ENCODE measurements around the gene COQ9.

The COQ9 gene

DNA sequence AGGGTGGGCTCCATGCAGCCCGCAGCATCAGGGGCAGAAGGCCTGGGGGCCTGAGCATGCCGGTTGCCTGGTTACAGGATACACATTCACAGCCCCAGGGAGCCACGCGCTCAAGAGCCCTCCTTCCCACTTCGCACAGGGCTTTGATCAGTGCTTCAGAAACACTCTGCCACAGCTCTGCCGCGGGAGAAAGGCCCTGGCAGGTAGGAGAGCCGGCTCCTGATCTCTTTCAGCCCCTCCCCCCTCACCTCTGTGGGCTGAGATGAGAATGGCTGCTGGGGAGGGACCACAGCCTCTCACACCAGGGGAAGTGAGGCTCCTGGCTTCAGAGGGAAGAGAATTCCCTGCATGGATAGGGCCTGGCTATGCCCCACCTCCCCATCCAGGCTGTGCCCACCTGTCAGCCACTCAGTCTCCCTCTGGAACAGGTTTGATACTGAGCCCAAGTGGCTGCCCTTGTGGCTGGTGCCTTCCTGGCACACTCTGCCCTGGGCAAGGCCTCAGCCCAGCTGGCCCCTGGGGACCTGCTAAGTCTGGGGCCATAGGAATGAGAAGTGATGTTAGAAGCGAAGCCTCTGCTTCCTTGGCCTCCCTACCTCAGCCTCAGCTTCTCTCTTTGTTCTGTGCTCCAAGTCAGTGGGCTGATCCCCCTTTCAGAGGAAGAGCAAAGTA is 30.4 kb downstream of the COQ9 start:
- peak overlapping the region; percentile 69 to 77 for H3K27ac ChIP-seq
- H3K36me3 ChIP-seq: peaks cover 23 to 28% (median 26%) of the 10 kb centered on the region in 3 donors
- peaks cover 12 to 52% (median 45%) of the 10 kb centered on the region in 4 donors for H3K4me1 ChIP-seq
- H3K4me3 ChIP-seq: peak overlapping the region in 1 of 2 donors; percentile 57
- no peak for DNase-seq
- intact Hi-C loops (cut with DNase I; ENCODE audit: low total_unique reads): loop anchor here (5.0 kb wide), 1 partner anchor 50 kb away; no protein-coding TSS in a partner anchor
- no peaks in the 10 kb centered on the region for H3K9me3 ChIP-seq
- H3K27me3 ChIP-seq: no peaks in the 10 kb centered on the region
- TF ChIP-seq, protein P1, sequence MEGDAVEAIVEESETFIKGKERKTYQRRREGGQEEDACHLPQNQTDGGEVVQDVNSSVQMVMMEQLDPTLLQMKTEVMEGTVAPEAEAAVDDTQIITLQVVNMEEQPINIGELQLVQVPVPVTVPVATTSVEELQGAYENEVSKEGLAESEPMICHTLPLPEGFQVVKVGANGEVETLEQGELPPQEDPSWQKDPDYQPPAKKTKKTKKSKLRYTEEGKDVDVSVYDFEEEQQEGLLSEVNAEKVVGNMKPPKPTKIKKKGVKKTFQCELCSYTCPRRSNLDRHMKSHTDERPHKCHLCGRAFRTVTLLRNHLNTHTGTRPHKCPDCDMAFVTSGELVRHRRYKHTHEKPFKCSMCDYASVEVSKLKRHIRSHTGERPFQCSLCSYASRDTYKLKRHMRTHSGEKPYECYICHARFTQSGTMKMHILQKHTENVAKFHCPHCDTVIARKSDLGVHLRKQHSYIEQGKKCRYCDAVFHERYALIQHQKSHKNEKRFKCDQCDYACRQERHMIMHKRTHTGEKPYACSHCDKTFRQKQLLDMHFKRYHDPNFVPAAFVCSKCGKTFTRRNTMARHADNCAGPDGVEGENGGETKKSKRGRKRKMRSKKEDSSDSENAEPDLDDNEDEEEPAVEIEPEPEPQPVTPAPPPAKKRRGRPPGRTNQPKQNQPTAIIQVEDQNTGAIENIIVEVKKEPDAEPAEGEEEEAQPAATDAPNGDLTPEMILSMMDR (IDR thresholded peaks at IDR 0.05): no peak

DNA sequence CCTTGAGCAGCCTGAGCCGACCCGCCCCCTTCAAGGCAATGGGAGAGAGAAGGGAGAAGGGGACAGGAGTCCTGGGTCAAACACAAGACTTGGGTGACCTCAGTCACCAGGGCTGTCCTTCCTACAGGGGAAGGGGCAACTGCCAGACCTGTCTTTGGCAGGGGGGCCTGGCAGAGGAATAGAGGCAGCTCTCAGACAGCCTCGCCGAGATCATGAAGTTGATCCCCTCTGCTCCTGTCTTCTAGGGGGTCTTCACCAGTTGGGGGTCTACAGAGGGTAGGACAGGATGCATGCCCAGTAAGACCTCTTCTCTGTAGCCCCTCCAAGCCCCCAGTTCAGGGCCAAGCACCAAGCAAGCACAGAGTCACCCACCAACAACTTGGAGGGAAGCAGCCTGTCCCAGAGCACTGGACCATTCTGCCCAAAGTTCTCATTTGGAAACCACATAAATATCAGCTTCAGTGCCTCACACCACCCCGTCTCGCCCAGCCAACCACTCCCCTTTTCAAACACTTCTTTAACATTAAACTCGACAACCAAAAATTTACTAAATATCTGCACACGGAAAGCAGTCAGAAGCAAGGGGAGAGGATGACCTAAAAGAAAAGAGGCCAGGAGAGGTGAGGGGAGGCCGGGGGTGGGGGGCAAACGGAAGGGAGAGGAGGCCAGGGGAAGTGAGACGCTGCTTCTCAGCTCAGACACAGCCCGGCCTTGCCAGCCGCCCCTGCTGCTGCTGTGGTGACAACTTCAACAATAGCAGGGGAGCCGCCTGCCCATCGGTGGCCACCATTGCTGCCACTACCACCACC is 31.3 kb downstream of the COQ9 start:
- TF ChIP-seq, protein P1 (IDR thresholded peaks at IDR 0.05): no peak
- Histone ChIP-seq H3K4me1 (peaks cover 12 to 52% (median 45%) of the 10 kb centered on the region in 4 donors), H3K27me3 (no peaks in the 10 kb centered on the region), H3K27ac (peak overlapping the region; percentile 69 to 77), H3K36me3 (peaks cover 13 to 19% (median 17%) of the 10 kb centered on the region in 3 donors), H3K4me3 (peak overlapping the region; percentile 53 to 57), H3K9me3 (no peaks in the 10 kb centered on the region)
- intact Hi-C loops (cut with DNase I; ENCODE audit: low total_unique reads): loop anchor here (5.0 kb wide), 1 partner anchor 49 kb away; no protein-coding TSS in a partner anchor
- no peak for DNase-seq

DNA sequence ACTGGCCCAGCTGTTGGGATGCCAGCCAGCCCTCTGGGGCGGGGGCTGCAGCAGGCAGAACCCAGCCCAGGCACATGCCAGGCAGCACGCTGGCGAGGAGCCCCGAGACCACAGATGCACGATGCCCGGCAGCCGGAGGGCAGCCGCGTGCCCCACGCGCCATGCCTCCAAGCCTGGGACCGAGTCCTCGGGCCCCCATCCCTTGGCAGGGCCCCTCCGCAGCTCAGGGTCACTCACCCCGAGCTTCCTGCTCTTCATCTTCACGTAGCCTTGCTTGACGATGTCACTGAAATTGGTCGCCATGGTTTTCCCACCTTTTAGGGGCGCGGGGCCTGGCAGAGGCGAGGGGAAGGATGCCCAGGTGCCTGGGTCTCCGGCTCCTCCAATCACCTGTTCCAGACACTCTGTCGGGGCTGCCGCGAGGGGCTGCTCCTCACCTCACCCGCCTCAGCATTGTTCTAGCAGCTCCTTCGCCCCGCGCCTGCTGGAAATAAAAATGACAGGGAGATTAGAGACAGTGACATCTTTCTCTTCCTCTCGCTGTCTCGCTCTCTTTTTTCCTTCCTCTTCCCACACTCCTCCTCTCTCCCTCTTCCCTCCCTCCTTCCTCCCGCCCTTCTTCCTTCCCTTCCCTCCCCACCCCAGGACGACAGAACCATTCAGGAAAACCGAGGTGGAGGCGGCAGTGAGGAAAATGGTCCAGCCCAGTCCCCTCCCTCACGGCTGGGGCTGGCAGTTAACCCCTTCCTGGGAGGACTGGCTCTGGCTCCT is 32.1 kb downstream of the COQ9 start:
- Histone ChIP-seq H3K4me3 (peak overlapping the region; percentile 53 to 57), H3K27me3 (no peaks in the 10 kb centered on the region), H3K4me1 (peaks cover 12 to 58% (median 51%) of the 10 kb centered on the region in 4 donors), H3K27ac (peak overlapping the region; percentile 69 to 77), H3K36me3 (peaks cover 6 to 11% (median 10%) of the 10 kb centered on the region in 3 donors), H3K9me3 (no peaks in the 10 kb centered on the region)
- intact Hi-C loops (cut with DNase I; ENCODE audit: low total_unique reads): loop anchor here (5.0 kb wide), 1 partner anchor 48 kb away; no protein-coding TSS in a partner anchor
- TF ChIP-seq, protein P1 (IDR thresholded peaks at IDR 0.05): no peak
- DNase-seq: peak; percentile 32 to 79

DNA sequence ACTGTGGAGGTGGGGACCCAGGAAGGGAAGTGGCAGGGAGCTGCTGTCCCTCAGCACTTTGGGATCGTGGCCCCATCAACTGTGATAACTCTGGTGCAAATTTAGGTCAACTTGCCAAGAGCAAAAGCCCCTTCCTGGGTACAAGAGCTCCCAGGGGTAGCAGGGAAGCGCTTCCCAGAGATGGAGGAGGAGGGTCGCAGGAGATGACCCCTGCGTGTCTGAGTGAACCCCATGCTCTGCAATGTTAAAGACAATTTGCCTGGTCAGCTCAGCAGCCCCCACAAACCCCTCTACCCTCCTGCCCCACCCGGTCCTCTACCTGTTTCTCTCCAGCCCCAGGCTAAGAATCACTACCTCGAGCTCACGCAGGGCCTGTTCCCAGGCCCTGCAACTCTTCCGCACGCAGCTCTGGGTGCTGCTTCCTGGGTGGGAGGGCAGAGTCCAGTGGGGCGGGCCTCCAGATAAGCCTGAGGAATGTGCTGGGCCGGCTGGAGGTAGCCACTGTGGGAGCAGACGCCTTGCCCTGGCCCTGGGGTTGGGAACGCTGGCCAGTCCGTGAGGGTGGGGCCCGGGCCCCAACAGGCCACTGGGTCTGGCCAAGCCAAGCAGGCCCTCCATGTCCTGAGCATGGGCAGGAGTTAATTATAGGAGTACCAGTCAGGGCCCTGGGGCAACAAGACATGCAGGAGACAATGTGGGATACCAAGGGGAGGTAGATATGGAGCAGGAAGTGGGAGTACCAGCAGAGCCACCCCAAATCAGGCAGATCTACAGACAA is 32.9 kb downstream of the COQ9 start:
- intact Hi-C loops (cut with DNase I; ENCODE audit: low total_unique reads): loop anchor here (5.0 kb wide), 1 partner anchor 47 kb away; no protein-coding TSS in a partner anchor

More for the DNA sequence above, 32.9 kb downstream of the COQ9 start:
- Histone ChIP-seq H3K9me3 (no peaks in the 10 kb centered on the region), H3K4me3 (peak overlapping the region; percentile 53 to 57), H3K27me3 (no peaks in the 10 kb centered on the region), H3K36me3 (peaks cover under 1 to 3% (median 3%) of the 10 kb centered on the region in 3 donors), H3K27ac (peak overlapping the region; percentile 69 to 77), H3K4me1 (peaks cover 12 to 66% (median 59%) of the 10 kb centered on the region in 4 donors)
- peak; percentile 60 to 89 for DNase-seq
- TF ChIP-seq, protein P1 (IDR thresholded peaks at IDR 0.05): no peak
